Astrocyte of the cerebellum (primary cell): Measurements from ENCODE around the gene PYY.

ENCODE experiments used
- DNase-seq: peaks from one replicate; pipeline ENCODE4 v3.0.0-alpha.2; 2011; ENCODE audit warnings: low read depth
- H3K4me3 ChIP-seq: 2 replicates; pipeline ENCODE4 v1.5.1; 2011; ENCODE audit warnings: mild to moderate bottlenecking, low read depth, low read length, moderate library complexity
- CTCF ChIP-seq: IDR thresholded peaks from 2 replicates; pipeline ENCODE4 v1.5.1; 2012; ENCODE audit warnings: low read length, low read depth, moderate library complexity, mild to moderate bottlenecking; ENCODE audit errors: missing control alignments
- in situ Hi-C: cut with HindIII; loops from 2 replicates; pipeline ENCODE4 v1.10.0; 2017; ENCODE audit warnings: low sequenced_read_pairs

Gene PYY

DNA sequence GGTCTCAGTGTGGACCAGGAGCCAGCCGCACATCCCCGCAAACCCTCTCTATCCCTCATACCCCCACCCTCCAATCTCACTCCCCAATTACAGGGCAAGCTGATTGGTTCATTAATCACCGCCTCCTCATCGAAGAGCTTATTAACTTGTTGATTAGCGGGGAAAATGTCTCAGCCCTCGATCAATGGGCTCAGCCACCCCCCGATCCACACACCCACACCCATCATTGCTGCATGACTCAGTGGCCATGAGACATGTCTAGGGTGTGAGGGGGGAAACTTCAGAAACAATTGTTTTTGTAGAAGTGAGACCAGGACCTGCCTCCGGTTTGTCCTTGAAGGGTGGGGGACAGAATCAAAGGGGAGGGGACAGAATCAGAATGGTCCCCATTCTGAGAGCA is 2.5 kb upstream of the PYY start:
- in situ Hi-C loops: no loop called here
- TF ChIP-seq CTCF: no peak
- no peak overlapping the region for H3K4me3 ChIP-seq

GRCh38 chr17:43952724-43953666 is 745 bp downstream of the PYY start:
- H3K4me3 ChIP-seq: no peak overlapping the region
- in situ Hi-C loops: no loop called here
- DNase-seq: no peak
- no peak for TF ChIP-seq CTCF

More for the DNA sequence above, 2.5 kb upstream of the PYY start:
- no peak for DNase-seq

DNA sequence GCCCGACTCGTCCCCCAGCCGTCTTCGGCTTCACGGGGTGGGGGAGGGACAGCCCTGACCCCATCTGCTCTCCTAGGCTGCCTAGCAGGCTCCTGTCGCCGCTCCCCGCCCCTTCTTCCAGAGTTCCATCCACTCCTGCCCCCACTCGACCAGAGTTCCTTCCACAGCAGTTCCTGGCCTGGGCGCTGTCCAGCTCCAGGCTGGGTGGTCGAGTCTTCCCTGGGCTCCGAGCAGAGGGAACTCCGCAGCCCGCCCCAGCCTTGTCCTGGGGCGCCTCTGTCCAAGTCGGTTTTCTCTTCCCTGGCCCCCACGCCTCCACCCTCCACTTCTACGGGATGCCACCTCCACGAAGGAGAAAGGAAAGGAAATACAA is 1.4 kb downstream of the PYY start:
- in situ Hi-C loops: no loop called here
- H3K4me3 ChIP-seq: no peak overlapping the region
- TF ChIP-seq CTCF: no peak
- no peak for DNase-seq

GRCh38 chr17:43951750-43952149 is 2.0 kb downstream of the PYY start:
- H3K4me3 ChIP-seq: no peak overlapping the region
- in situ Hi-C loops: no loop called here
- TF ChIP-seq CTCF: no peak
- no peak for DNase-seq

GRCh38 chr17:43950554-43950953 is 3.2 kb downstream of the PYY start:
- in situ Hi-C loops: no loop called here
- no peak overlapping the region for H3K4me3 ChIP-seq
- no peak for TF ChIP-seq CTCF
- DNase-seq: no peak

DNA sequence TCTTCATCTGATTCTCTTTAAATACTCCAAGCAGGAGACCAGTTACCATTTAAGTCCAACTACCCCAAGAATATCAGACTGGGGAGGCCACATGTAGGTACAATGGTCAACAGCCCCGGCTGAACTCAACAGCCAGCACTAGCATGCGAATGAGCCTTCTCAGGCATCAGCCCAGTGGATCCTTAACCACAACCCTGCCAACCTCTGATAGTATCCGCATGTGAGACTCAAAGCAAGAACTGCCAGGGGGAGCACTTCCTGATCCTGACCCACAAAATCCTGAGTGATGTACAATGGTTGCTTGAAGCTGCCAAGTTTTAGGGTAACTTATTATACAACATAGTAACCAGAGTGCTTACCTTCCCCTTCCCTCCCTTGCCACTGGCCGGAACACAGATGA is 4.0 kb downstream of the PYY start:
- no peak for DNase-seq
- no peak for TF ChIP-seq CTCF
- H3K4me3 ChIP-seq: no peak overlapping the region
- in situ Hi-C loops: no loop called here
